Panc1 (cell line): ENCODE measurements around the gene ANKRD17. TPM values are rescaled to one million over a fixed set of nuclear protein-coding genes. Genes with fewer than 3 reads are reported as not detected.

Experiments used
- ATAC-seq: fragments of 200-7000 bp; cut with Tn5 transposase; 2 replicates; pipeline ENCODE4 v1.9.1; 2020; ENCODE audit warnings: mild to moderate bottlenecking, moderate library complexity
- Bru-seq: library from RNA; stranded (reverse); fragments of 400-500 nt; gene quantifications from one replicate; lab custom pipeline; 2021; lab: Mats Ljungman, UMichigan
- BruChase-seq, 2 experiments: library from RNA; stranded (reverse); fragments of 400-500 nt; gene quantifications; one replicate each; lab custom pipeline; 2021; lab: Mats Ljungman, UMichigan
- BruUV-seq: library from RNA; stranded (reverse); fragments of 400-500 nt; replicated peaks from 2 replicates; lab custom pipeline; 2021; lab: Mats Ljungman, UMichigan
- CTCF ChIA-PET: fragments of 300-600 bp; sonication (Branson Sonifier 250); formaldehyde crosslinking; loops from one replicate; lab custom pipeline; 2022; ENCODE audit warnings: antibody characterized with exemption; lab: Charles Lee
- POLR2A ChIA-PET: fragments of 300-600 bp; sonication (Branson Sonifier 250); formaldehyde crosslinking; loops from one replicate; lab custom pipeline; 2022; ENCODE audit warnings: antibody characterized with exemption; lab: Charles Lee
- DNase-seq: peaks from one replicate; pipeline ENCODE4 v3.0.0-alpha.2; 2010; ENCODE audit warnings: low read depth, low spot score
- H3K27ac ChIP-seq: 2 replicates; pipeline ENCODE4 v1.5.1; 2011; ENCODE audit warnings: mild to moderate bottlenecking, low read length, inconsistent platforms
- H3K27me3 ChIP-seq: fragments of 200-500 bp; sonication (Bioruptor generic); 2 replicates; pipeline ENCODE4 v1.6.0; 2014; ENCODE audit warnings: low read length, inconsistent platforms; ENCODE audit not compliant: control insufficient read depth, insufficient read depth
- H3K36me3 ChIP-seq: fragments of 200-500 bp; sonication (Bioruptor generic); 2 replicates; pipeline ENCODE4 v1.5.1; 2014; ENCODE audit warnings: inconsistent platforms, mild to moderate bottlenecking, low read length, moderate library complexity; ENCODE audit not compliant: control insufficient read depth, insufficient read depth
- H3K4me1 ChIP-seq: 2 replicates; pipeline ENCODE4 v1.5.1; 2011; ENCODE audit warnings: inconsistent platforms, mild to moderate bottlenecking, low read length, moderate library complexity; ENCODE audit not compliant: control insufficient read depth, insufficient read depth
- H3K4me3 ChIP-seq, 2 experiments: 2 replicates each; pipeline ENCODE4 v1.5.1; 2011 to 2012; ENCODE audit warnings: low read depth in 2 of 2, low read length in 2 of 2, mild to moderate bottlenecking in 2 of 2, inconsistent platforms in 1 of 2, moderate library complexity in 1 of 2
- H3K9me3 ChIP-seq: fragments of 200-500 bp; sonication (Bioruptor generic); 2 replicates; pipeline ENCODE4 v1.5.1; 2014; ENCODE audit warnings: low read depth, mild to moderate bottlenecking, inconsistent platforms, low read length, moderate library complexity; ENCODE audit not compliant: control insufficient read depth, insufficient read depth
- POLR2AphosphoS5 ChIP-seq: IDR thresholded peaks from 2 replicates; pipeline ENCODE4 v1.6.1; 2012; ENCODE audit warnings: mild to moderate bottlenecking, low read depth, low read length, moderate library complexity
- SIN3A ChIP-seq: IDR thresholded peaks from 2 replicates; pipeline ENCODE4 v1.6.1; 2012; ENCODE audit warnings: low read depth, mild to moderate bottlenecking, low read length, moderate library complexity, borderline replicate concordance; ENCODE audit not compliant: insufficient read depth
- TCF7L2 ChIP-seq: IDR thresholded peaks from 2 replicates; pipeline ENCODE4 v1.6.1; 2011; ENCODE audit warnings: mild to moderate bottlenecking, low read depth, low read length, inconsistent platforms
- in situ Hi-C: cut with HindIII; loops from 2 replicates; pipeline ENCODE4 v1.10.0; 2016; ENCODE audit warnings: low sequenced_read_pairs, low pct_unique_long_range_greater_than_20kb
- intact Hi-C: fragments of 100-400 bp; cut with micrococcal nuclease; formaldehyde crosslinking; loops from one replicate; pipeline ENCODE4 v1.10.0; 2022; ENCODE audit not compliant: unreplicated experiment
- long read RNA-seq: library from polyadenylated mRNA; unstranded; transcript quantifications from one replicate; pipeline ENCODE4 v2.0.0, GENCODE V29; 2021; ENCODE audit not compliant: unreplicated experiment
- polyA plus RNA-seq: library from polyadenylated mRNA; unstranded; fragments of >200 nt; gene quantifications from one replicate; pipeline ENCODE4 v1.2.1, GENCODE V29; 2012; ENCODE audit warnings: missing spikeins; ENCODE audit not compliant: insufficient read length
- total RNA-seq: library from RNA; stranded (reverse); gene quantifications from one replicate; pipeline ENCODE4 v1.2.1, GENCODE V29; 2021; ENCODE audit not compliant: unreplicated experiment
- TF ChIP-seq, protein P1 (sequence below), 2 experiments: IDR thresholded peaks; 2 replicates each; pipeline ENCODE4 v1.6.1; 2011 to 2012; ENCODE audit warnings: low read depth in 2 of 2, control low read depth in 1 of 2, low read length in 1 of 2, mild to moderate bottlenecking in 1 of 2, moderate library complexity in 1 of 2; ENCODE audit not compliant: insufficient read depth in 1 of 2
- TF ChIP-seq, protein P2 (sequence below): fragments of 450-650 bp; IDR thresholded peaks from 2 replicates; pipeline ENCODE4 v1.5.1; 2017; ENCODE audit warnings: mild to moderate bottlenecking

ANKRD17 gene, protein sequence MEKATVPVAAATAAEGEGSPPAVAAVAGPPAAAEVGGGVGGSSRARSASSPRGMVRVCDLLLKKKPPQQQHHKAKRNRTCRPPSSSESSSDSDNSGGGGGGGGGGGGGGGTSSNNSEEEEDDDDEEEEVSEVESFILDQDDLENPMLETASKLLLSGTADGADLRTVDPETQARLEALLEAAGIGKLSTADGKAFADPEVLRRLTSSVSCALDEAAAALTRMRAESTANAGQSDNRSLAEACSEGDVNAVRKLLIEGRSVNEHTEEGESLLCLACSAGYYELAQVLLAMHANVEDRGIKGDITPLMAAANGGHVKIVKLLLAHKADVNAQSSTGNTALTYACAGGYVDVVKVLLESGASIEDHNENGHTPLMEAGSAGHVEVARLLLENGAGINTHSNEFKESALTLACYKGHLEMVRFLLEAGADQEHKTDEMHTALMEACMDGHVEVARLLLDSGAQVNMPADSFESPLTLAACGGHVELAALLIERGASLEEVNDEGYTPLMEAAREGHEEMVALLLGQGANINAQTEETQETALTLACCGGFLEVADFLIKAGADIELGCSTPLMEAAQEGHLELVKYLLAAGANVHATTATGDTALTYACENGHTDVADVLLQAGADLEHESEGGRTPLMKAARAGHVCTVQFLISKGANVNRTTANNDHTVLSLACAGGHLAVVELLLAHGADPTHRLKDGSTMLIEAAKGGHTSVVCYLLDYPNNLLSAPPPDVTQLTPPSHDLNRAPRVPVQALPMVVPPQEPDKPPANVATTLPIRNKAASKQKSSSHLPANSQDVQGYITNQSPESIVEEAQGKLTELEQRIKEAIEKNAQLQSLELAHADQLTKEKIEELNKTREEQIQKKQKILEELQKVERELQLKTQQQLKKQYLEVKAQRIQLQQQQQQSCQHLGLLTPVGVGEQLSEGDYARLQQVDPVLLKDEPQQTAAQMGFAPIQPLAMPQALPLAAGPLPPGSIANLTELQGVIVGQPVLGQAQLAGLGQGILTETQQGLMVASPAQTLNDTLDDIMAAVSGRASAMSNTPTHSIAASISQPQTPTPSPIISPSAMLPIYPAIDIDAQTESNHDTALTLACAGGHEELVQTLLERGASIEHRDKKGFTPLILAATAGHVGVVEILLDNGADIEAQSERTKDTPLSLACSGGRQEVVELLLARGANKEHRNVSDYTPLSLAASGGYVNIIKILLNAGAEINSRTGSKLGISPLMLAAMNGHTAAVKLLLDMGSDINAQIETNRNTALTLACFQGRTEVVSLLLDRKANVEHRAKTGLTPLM (N-terminal part only)
- 38.5 TPM for total RNA-seq
- 19.5 TPM for polyA plus RNA-seq
- Bru-seq, nascent RNA: percentile 94 among the genes with signal in this experiment
- BruChase-seq, experiment 1, labeled RNA remaining after a 2-hour chase: percentile 90 among the genes with signal in this experiment
- BruChase-seq, experiment 2, labeled RNA remaining after a 6-hour chase: percentile 87 among the genes with signal in this experiment
- long read RNA-seq, partial matches to known transcripts: 73 of 101 reads
- long read RNA-seq, other reads (novel, unspliced or antisense): 28 of 101 reads

DNA sequence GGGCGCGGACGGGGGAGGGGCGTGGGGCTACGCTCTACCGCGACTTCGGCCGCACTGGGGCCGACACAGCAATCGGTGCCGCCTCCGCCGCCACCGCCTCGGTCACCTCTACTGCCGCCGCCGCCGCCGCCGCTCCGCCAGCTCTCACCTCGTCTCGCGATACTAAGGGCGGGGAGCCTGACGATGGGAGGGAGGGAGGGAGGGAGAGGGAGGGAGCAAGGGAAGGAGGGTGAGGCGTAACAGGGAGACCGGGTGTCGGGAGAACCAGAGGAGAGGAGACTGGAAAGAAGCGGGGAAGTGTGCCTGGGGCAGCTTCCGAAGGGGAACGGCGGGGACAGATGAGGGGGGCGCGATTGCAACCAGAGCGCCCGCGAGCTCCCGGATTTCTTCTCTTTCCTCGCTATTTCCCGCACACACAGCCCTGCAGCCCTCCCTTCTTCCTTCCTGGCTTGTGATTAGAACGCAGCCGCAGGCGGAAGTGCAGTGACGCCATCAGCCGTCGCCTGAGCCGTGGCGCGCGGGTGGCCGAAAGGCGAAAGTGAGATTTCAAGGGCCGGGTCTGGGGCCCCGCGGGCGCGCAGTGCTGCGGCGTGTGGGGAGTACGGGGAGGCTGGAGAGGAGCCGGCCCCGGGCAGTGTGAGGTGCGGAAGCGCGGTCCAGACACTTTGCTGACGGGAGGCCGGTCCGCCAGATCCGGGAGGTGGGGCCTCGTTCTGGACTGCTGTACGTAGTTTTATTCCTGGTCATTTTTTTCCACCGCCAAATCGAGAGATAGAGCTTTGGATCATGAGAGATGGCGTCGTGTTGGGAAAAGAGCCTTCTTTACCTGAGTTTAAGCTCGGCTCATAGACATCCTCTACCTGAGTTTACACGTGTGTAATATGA, at the start of gene ANKRD17:
Gene ANKRD17 (minus strand): TSS at position 113 of the 885 bp plus-strand sequence. CDS start 130 bp downstream, outside the sequence.
- Histone ChIP-seq H3K27me3 (no peaks in the 10 kb centered on the region), H3K4me1 (peaks cover 8% of the 10 kb centered on the region; the same call in 1 of the 2 replicates), H3K36me3 (no peaks in the 10 kb centered on the region; the same call in 1 of the 2 replicates), H3K9me3 (no peaks in the 10 kb centered on the region), H3K27ac (peak within 1 kb of the TSS; percentile 96), H3K4me3 (peak within 1 kb of the TSS; percentile 73 to 76)
- TF ChIP-seq POLR2AphosphoS5 (peak; percentile 89), TCF7L2 (peak; percentile 74; the same call in 1 of the 2 replicates), SIN3A (peak; percentile 84; the same call in 1 of the 2 replicates)
- TF ChIP-seq, protein P1, sequence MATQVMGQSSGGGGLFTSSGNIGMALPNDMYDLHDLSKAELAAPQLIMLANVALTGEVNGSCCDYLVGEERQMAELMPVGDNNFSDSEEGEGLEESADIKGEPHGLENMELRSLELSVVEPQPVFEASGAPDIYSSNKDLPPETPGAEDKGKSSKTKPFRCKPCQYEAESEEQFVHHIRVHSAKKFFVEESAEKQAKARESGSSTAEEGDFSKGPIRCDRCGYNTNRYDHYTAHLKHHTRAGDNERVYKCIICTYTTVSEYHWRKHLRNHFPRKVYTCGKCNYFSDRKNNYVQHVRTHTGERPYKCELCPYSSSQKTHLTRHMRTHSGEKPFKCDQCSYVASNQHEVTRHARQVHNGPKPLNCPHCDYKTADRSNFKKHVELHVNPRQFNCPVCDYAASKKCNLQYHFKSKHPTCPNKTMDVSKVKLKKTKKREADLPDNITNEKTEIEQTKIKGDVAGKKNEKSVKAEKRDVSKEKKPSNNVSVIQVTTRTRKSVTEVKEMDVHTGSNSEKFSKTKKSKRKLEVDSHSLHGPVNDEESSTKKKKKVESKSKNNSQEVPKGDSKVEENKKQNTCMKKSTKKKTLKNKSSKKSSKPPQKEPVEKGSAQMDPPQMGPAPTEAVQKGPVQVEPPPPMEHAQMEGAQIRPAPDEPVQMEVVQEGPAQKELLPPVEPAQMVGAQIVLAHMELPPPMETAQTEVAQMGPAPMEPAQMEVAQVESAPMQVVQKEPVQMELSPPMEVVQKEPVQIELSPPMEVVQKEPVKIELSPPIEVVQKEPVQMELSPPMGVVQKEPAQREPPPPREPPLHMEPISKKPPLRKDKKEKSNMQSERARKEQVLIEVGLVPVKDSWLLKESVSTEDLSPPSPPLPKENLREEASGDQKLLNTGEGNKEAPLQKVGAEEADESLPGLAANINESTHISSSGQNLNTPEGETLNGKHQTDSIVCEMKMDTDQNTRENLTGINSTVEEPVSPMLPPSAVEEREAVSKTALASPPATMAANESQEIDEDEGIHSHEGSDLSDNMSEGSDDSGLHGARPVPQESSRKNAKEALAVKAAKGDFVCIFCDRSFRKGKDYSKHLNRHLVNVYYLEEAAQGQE (IDR thresholded peaks at IDR 0.05; ENCODE audit: insufficient read depth in 1 of 2, low read depth in 2 of 2, low read length in 1 of 2): no peak
- TF ChIP-seq, protein P2, sequence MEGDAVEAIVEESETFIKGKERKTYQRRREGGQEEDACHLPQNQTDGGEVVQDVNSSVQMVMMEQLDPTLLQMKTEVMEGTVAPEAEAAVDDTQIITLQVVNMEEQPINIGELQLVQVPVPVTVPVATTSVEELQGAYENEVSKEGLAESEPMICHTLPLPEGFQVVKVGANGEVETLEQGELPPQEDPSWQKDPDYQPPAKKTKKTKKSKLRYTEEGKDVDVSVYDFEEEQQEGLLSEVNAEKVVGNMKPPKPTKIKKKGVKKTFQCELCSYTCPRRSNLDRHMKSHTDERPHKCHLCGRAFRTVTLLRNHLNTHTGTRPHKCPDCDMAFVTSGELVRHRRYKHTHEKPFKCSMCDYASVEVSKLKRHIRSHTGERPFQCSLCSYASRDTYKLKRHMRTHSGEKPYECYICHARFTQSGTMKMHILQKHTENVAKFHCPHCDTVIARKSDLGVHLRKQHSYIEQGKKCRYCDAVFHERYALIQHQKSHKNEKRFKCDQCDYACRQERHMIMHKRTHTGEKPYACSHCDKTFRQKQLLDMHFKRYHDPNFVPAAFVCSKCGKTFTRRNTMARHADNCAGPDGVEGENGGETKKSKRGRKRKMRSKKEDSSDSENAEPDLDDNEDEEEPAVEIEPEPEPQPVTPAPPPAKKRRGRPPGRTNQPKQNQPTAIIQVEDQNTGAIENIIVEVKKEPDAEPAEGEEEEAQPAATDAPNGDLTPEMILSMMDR: peak; percentile 11; the same call in 1 of the 2 replicates
- in situ Hi-C loops: no loop called here
- ATAC-seq: peak; percentile 92
- intact Hi-C loops: loop anchor here (5.0 kb wide), 1 partner anchor 117 kb away; no protein-coding TSS in a partner anchor
- no TSS peak for BruUV-seq
- CTCF ChIA-PET: no interaction called here
- DNase-seq: peak; percentile 67
- POLR2A ChIA-PET: interaction anchor here (0.5 to 0.7 kb wide), 4 partner anchors 14 to 189 kb away, joined by 4 to 7 read pairs (median 4); no protein-coding TSS in a partner anchor
